ENCODE data around the gene TSFM. TPM values are rescaled to one million over a fixed set of nuclear protein-coding genes. Genes with fewer than 3 reads are reported as not detected.
A peak's percentile ranks its signal among the peaks of the same experiment; 100 is the strongest.

The TSFM gene
- total RNA-seq, 4 donors from 2014 or later, result 37.6 to 47.5 (median 40.1) TPM

- in situ Hi-C loops (cut with MboI; ENCODE audit: low sequenced_read_pairs in 4 of 4) (no loop called here), intact Hi-C loops (cut with DNase I; ENCODE audit: low total_unique reads) (no loop called here)
- Histone ChIP-seq H3K27me3 (no peaks in the 10 kb centered on the region), H3K36me3 (peaks cover 0 to 44% of the 10 kb centered on the region in 2 donors), H3K27ac (peak overlapping the region in 3 of 4 donors; percentile 40 to 70 (median 53)), H3K9me3 (no peaks in the 10 kb centered on the region), H3K4me1 (peaks cover 33 to 37% of the 10 kb centered on the region in 2 donors), H3K4me3 (no peak overlapping the region)
- no peak for TF ChIP-seq POLR2A (IDR thresholded peaks at IDR 0.05)
- TF ChIP-seq, protein P1, sequence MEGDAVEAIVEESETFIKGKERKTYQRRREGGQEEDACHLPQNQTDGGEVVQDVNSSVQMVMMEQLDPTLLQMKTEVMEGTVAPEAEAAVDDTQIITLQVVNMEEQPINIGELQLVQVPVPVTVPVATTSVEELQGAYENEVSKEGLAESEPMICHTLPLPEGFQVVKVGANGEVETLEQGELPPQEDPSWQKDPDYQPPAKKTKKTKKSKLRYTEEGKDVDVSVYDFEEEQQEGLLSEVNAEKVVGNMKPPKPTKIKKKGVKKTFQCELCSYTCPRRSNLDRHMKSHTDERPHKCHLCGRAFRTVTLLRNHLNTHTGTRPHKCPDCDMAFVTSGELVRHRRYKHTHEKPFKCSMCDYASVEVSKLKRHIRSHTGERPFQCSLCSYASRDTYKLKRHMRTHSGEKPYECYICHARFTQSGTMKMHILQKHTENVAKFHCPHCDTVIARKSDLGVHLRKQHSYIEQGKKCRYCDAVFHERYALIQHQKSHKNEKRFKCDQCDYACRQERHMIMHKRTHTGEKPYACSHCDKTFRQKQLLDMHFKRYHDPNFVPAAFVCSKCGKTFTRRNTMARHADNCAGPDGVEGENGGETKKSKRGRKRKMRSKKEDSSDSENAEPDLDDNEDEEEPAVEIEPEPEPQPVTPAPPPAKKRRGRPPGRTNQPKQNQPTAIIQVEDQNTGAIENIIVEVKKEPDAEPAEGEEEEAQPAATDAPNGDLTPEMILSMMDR (IDR thresholded peaks at IDR 0.05 in 4 of 5, conservative IDR thresholded peaks at IDR 0.05 in 1 of 5), result no peak
- ATAC-seq (no peak), DNase-seq (no peak)
These were observed 31.6 kb downstream of the TSFM start for GRCh38 chr12:57813971-57814772.

- ATAC-seq (peak; percentile 11 to 32), DNase-seq (no peak)
- H3K36me3 ChIP-seq, result peaks cover 0 to 37% of the 10 kb centered on the region in 2 donors
- peaks cover 33 to 37% of the 10 kb centered on the region in 2 donors for H3K4me1 ChIP-seq
- peak overlapping the region; percentile 2 to 70 (median 46) for H3K27ac ChIP-seq
- H3K4me3 ChIP-seq, result no peak overlapping the region
- intact Hi-C loops (cut with DNase I; ENCODE audit: low total_unique reads) (no loop called here), in situ Hi-C loops (cut with MboI; ENCODE audit: low sequenced_read_pairs in 4 of 4) (no loop called here)
- no peaks in the 10 kb centered on the region for H3K27me3 ChIP-seq
- TF ChIP-seq POLR2A (IDR thresholded peaks at IDR 0.05), result no peak
- TF ChIP-seq, protein P1 (IDR thresholded peaks at IDR 0.05 in 4 of 5, conservative IDR thresholded peaks at IDR 0.05 in 1 of 5), result no peak
- no peaks in the 10 kb centered on the region for H3K9me3 ChIP-seq
These were observed 32.8 kb downstream of the TSFM start for GRCh38 chr12:57815177-57816000.

DNA sequence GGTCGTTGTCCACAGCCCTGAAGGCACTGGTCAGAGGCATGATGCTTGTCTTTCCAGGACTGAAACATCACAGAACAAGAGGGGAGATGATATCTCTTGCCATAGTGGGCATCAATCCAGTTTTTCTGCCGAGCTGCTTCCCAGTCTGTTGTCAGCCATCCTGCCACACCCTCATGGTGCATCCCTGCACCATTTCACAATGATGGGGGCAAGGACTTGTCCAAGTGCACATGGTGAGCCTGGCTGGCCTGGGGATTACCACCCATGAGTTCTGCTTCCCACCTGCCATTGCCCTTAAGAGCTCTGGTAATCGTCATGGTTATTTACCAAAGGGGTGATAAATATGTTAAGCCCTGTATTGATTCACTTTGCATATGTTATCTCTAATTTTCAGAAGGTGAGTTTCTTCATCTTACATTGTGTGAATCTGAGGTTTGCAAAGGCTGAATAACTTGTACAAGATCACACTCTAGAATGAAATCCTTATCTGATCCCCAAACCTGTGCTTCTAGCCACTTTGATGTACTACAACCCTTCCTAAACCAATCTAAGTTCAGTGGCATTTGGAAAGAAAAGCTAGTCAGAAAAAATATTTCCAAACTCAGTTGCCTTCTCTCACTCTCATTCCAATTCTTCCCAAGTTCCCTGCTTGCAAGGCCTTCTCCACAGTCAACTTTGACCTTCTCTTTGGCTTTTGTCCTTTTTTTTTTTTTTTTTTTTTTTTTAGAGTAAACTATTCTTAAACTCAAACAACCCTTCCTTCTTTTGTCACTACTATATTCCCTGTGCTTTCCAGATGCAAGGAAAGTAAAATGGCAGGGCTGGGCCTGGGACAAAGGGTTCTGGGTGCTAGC is 33.6 kb downstream of the TSFM start:
- ATAC-seq (peak in 1 of 2 donors; percentile 32), DNase-seq (no peak)
- H3K36me3 ChIP-seq, result peaks cover 0 to 37% of the 10 kb centered on the region in 2 donors
- intact Hi-C loops (cut with DNase I; ENCODE audit: low total_unique reads), result no loop called here
- peak overlapping the region; percentile 40 to 70 (median 50) for H3K27ac ChIP-seq
- in situ Hi-C loops (cut with MboI; ENCODE audit: low sequenced_read_pairs in 4 of 4), result no loop called here
- TF ChIP-seq, protein P1 (IDR thresholded peaks at IDR 0.05 in 4 of 5, conservative IDR thresholded peaks at IDR 0.05 in 1 of 5), result no peak
- TF ChIP-seq POLR2A (IDR thresholded peaks at IDR 0.05), result no peak
- peaks cover 33 to 37% of the 10 kb centered on the region in 2 donors for H3K4me1 ChIP-seq
- H3K4me3 ChIP-seq, result no peak overlapping the region
- no peaks in the 10 kb centered on the region for H3K27me3 ChIP-seq
- H3K9me3 ChIP-seq, result no peaks in the 10 kb centered on the region

DNA sequence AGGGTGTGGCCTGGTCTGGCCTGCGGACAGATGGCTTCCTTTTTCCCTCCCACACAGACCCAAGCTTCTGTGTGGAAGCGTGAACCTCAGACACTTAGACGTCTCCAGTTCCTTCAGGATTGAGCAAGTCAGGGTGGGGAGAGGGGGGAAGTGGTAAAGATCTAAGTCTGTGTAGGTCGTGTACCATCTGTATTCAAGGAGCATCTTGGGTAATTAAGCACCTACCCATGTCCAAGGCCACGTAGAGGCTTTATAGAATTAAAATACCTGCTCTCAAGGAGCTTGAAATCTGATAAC is 34.2 kb downstream of the TSFM start:
- no peak for TF ChIP-seq POLR2A (IDR thresholded peaks at IDR 0.05)
- TF ChIP-seq, protein P1 (IDR thresholded peaks at IDR 0.05 in 4 of 5, conservative IDR thresholded peaks at IDR 0.05 in 1 of 5), result no peak
- Histone ChIP-seq H3K9me3 (no peaks in the 10 kb centered on the region), H3K4me3 (no peak overlapping the region), H3K27ac (peak overlapping the region; percentile 40 to 70 (median 50)), H3K4me1 (peaks cover 33 to 37% of the 10 kb centered on the region in 2 donors), H3K36me3 (peaks cover 0 to 37% of the 10 kb centered on the region in 2 donors), H3K27me3 (no peaks in the 10 kb centered on the region)
- peak in 1 of 2 donors; percentile 63 for DNase-seq
- intact Hi-C loops (cut with DNase I; ENCODE audit: low total_unique reads) (no loop called here), in situ Hi-C loops (cut with MboI; ENCODE audit: low sequenced_read_pairs in 4 of 4) (no loop called here)
- ATAC-seq, result peak; percentile 25 to 57
